Hepatocyte (in vitro differentiated cells): ENCODE data around the gene HLTF. TPM values are rescaled to one million over a fixed set of nuclear protein-coding genes. Genes with fewer than 3 reads are reported as not detected.

Experiments
- DNase-seq: peaks from one replicate; pipeline ENCODE4 v3.0.0-alpha.2; 2016; ENCODE audit warnings: low spot score
- H2AFZ ChIP-seq: fragments of 200-600 bp; sonication (generic); 2 replicates; pipeline ENCODE4 v1.6.0; 2016; ENCODE audit warnings: antibody characterized with exemption, mild to moderate bottlenecking
- H3K27ac ChIP-seq: fragments of 200-600 bp; sonication (generic); 2 replicates; pipeline ENCODE4 v1.5.1; 2016; ENCODE audit warnings: mild to moderate bottlenecking
- H3K27me3 ChIP-seq: fragments of 200-600 bp; sonication (generic); 2 replicates; pipeline ENCODE4 v1.6.1; 2016
- H3K36me3 ChIP-seq: fragments of 200-600 bp; sonication (generic); replicated peaks from 2 replicates; pipeline ENCODE4 v1.5.1; 2016; ENCODE audit warnings: low read depth; ENCODE audit not compliant: insufficient read depth
- H3K4me1 ChIP-seq: fragments of 200-600 bp; sonication (generic); 2 replicates; pipeline ENCODE4 v1.5.1; 2016; ENCODE audit warnings: mild to moderate bottlenecking, moderate library complexity; ENCODE audit not compliant: insufficient read depth
- H3K4me2 ChIP-seq: fragments of 200-600 bp; sonication (generic); 2 replicates; pipeline ENCODE4 v1.6.0; 2016
- H3K4me3 ChIP-seq: fragments of 200-600 bp; sonication (generic); 2 replicates; pipeline ENCODE4 v1.5.1; 2016; ENCODE audit warnings: mild to moderate bottlenecking
- H3K79me2 ChIP-seq: fragments of 200-600 bp; sonication (generic); 2 replicates; pipeline ENCODE4 v1.6.0; 2017; ENCODE audit warnings: mild to moderate bottlenecking
- H3K9me2 ChIP-seq: fragments of 200-600 bp; sonication (generic); replicated peaks from 2 replicates; pipeline ENCODE4 v1.6.0; 2017; ENCODE audit warnings: mild to moderate bottlenecking; ENCODE audit not compliant: insufficient read depth
- H3K9me3 ChIP-seq: fragments of 200-600 bp; sonication (generic); 2 replicates; pipeline ENCODE4 v1.5.1; 2016; ENCODE audit warnings: low read depth, mild to moderate bottlenecking
- H4K20me1 ChIP-seq: fragments of 200-600 bp; sonication (generic); 2 replicates; pipeline ENCODE4 v1.6.0; 2016; ENCODE audit warnings: mild to moderate bottlenecking; ENCODE audit not compliant: insufficient read depth, poor library complexity, severe bottlenecking
- CTCF ChIP-seq: fragments of 200-600 bp; sonication (generic); IDR thresholded peaks from 2 replicates; pipeline ENCODE4 v1.5.1; 2016; ENCODE audit warnings: antibody characterized with exemption, mild to moderate bottlenecking; ENCODE audit not compliant: poor library complexity
- EZH2 ChIP-seq: fragments of 200-600 bp; sonication (generic); IDR thresholded peaks from 2 replicates; pipeline ENCODE4 v1.6.1; 2016; ENCODE audit warnings: antibody characterized with exemption, mild to moderate bottlenecking, borderline replicate concordance
- EZH2phosphoT487 ChIP-seq: fragments of 200-600 bp; sonication (generic); IDR thresholded peaks from one replicate; pipeline ENCODE4 v1.6.1; 2018; ENCODE audit warnings: antibody characterized with exemption, mild to moderate bottlenecking, low read depth, moderate library complexity; ENCODE audit not compliant: unreplicated experiment, severe bottlenecking
- WGBS: methylation state at CpG from one replicate; pipeline ENCODE4 v1.1.6; 2016; ENCODE audit warnings: low lambda C conversion rate; ENCODE audit errors: missing lambda C conversion rate; 5-methylcytosine and 5-hydroxymethylcytosine counted together
- polyA plus RNA-seq: library from polyadenylated mRNA; unstranded; fragments of >200 nt; fragmentation: Nextera tagmentation; extraction: Ambion mirVana; gene quantifications from 2 replicates; pipeline ENCODE4 v1.2.1, GENCODE V29; 2016
- total RNA-seq: library from RNA; depleted of rRNA; stranded (reverse); fragments of >200 nt; gene quantifications from 2 replicates; pipeline ENCODE4 v1.2.3, GENCODE V29; 2014

HLTF gene
- total and polyA plus RNA-seq, 2 experiments from 2014 or later, result 15.9 to 29.4 TPM

- Histone ChIP-seq H3K4me1 (no peaks in the 10 kb centered on the region), H3K27ac (no peak overlapping the region), H3K4me3 (no peak overlapping the region), H2AFZ (no peak overlapping the region), H3K27me3 (no peaks in the 10 kb centered on the region), H3K9me2 (no peaks in the 10 kb centered on the region), H4K20me1 (no peaks in the 10 kb centered on the region), H3K9me3 (no peaks in the 10 kb centered on the region), H3K79me2 (no peaks in the 10 kb centered on the region), H3K36me3 (no peaks in the 10 kb centered on the region), H3K4me2 (no peak overlapping the region)
- WGBS, result 98% methylated on average over 3 of the region's 3 CpGs
- TF ChIP-seq CTCF (no peak), EZH2 (no peak), EZH2phosphoT487 (no peak)
- no peak for DNase-seq
Measured at GRCh38 chr3:149001727-149002126, 84.6 kb downstream of the HLTF start.

GRCh38 chr3:149000206-149000745 lies 86.1 kb downstream of the HLTF start:
- no peak for DNase-seq
- H3K36me3 ChIP-seq, result no peaks in the 10 kb centered on the region
- no peaks in the 10 kb centered on the region for H3K9me3 ChIP-seq
- H3K9me2 ChIP-seq, result no peaks in the 10 kb centered on the region
- H3K4me2 ChIP-seq, result no peak overlapping the region
- no peaks in the 10 kb centered on the region for H4K20me1 ChIP-seq
- no peaks in the 10 kb centered on the region for H3K4me1 ChIP-seq
- H2AFZ ChIP-seq, result no peak overlapping the region
- WGBS, result 90% methylated on average over 3 of the region's 3 CpGs
- H3K4me3 ChIP-seq, result no peak overlapping the region
- TF ChIP-seq EZH2 (no peak), EZH2phosphoT487 (no peak)
- no peaks in the 10 kb centered on the region for H3K27me3 ChIP-seq
- no peak overlapping the region for H3K27ac ChIP-seq
- H3K79me2 ChIP-seq, result no peaks in the 10 kb centered on the region

GRCh38 chr3:148999806-149000205 lies 86.5 kb downstream of the HLTF start:
- Histone ChIP-seq H3K4me2 (no peak overlapping the region), H2AFZ (no peak overlapping the region), H3K27me3 (no peaks in the 10 kb centered on the region), H3K27ac (no peak overlapping the region), H3K9me2 (no peaks in the 10 kb centered on the region), H3K4me3 (no peak overlapping the region), H3K79me2 (peaks cover 4% of the 10 kb centered on the region), H3K9me3 (no peaks in the 10 kb centered on the region), H3K4me1 (no peaks in the 10 kb centered on the region), H4K20me1 (no peaks in the 10 kb centered on the region), H3K36me3 (no peaks in the 10 kb centered on the region)
- no peak for DNase-seq
- WGBS, result 75% methylated on average over 3 of the region's 3 CpGs
- no peak for TF ChIP-seq EZH2phosphoT487
- no peak for TF ChIP-seq CTCF
- no peak for TF ChIP-seq EZH2

- H3K9me3 ChIP-seq, result no peaks in the 10 kb centered on the region
- no peak for DNase-seq
- H3K27me3 ChIP-seq, result no peaks in the 10 kb centered on the region
- no peaks in the 10 kb centered on the region for H3K9me2 ChIP-seq
- H3K4me1 ChIP-seq, result no peaks in the 10 kb centered on the region
- no peak overlapping the region for H3K27ac ChIP-seq
- no peak for TF ChIP-seq EZH2phosphoT487
- TF ChIP-seq EZH2, result no peak
- TF ChIP-seq CTCF, result no peak
- no peaks in the 10 kb centered on the region for H4K20me1 ChIP-seq
- no peaks in the 10 kb centered on the region for H3K36me3 ChIP-seq
- no peak overlapping the region for H3K4me2 ChIP-seq
- H2AFZ ChIP-seq, result no peak overlapping the region
- no peak overlapping the region for H3K4me3 ChIP-seq
- WGBS, result 79% methylated on average over 7 of the region's 7 CpGs
- peaks cover 13% of the 10 kb centered on the region for H3K79me2 ChIP-seq
Measured at GRCh38 chr3:148998715-148999423, 87.5 kb downstream of the HLTF start.
